GM21786 (cell line): ENCODE results near the gene FGB.

Experiments
- ATAC-seq: cut with Tn5 transposase; IDR thresholded peaks from one replicate; pipeline ENCODE4 v1.9.1; 2021; ENCODE audit not compliant: unreplicated experiment

FGB gene

GRCh38 chr4:154617820-154618317, 55.1 kb downstream of the FGB start:
- no peak for ATAC-seq

DNA sequence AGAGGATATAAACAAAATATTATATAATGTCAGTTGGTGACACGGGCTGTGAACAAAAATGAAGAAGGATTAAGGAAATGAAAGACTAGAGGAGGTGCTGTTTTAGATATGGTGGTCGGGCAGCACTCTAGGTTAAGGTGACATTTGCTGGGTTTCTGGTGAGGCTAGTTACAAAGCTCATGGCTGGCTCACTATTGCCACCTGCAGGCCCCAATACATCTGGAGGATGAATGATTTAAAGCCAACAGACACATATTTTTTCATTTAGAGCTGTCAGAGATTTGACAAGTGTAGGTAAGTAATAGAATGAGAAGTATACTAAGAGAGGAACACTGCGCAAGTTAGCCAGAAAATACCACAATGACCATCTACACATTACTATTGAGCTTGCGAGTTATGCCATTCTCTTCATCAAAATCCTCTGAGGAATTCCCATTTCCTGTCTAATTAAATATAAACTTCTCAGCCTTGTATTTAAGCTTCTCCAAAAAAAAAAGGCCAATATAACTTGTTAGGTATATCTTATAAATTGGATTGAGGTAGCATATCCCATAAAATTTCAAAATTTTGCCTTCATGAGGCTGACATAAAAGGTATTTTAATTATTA, 56.0 kb downstream of the FGB start:
- peak; percentile 52 for ATAC-seq

DNA sequence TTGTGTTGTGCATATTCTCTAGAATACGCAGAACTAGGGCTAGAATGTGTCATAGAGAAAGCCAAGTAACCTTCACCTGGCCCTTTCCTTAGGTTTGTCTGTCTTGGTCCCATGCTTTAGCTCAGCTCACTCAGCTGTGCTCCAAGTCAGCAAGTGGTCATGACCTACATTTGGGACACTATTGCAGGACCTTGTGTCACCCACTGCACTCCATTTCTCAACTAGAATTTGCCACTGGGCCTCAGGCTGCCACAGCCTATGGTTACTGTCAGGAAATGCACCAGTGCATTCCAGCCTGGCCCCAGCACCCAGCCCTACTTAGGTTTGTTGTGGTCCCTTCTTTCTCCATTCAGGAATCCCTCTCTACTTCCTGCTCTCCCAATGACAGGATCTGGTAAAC, 57.3 kb downstream of the FGB start:
- ATAC-seq = no peak
